Omental fat pad (tissue), 4 donors: ENCODE results near the gene ENTHD1. TPM values are rescaled to one million over a fixed set of nuclear protein-coding genes. Genes with fewer than 3 reads are reported as not detected.

Experiments used
- ATAC-seq: fragments of 150-250 bp; one replicate; pipeline ENCODE4 v1.9.1; 2016; ENCODE audit warnings: mild to moderate bottlenecking, moderate library complexity; ENCODE audit not compliant: low FRiP score
- DNase-seq: peaks from one replicate; pipeline ENCODE4 v3.0.0-alpha.2; 2019; ENCODE audit warnings: low spot score
- CTCF ChIP-seq, 3 donors: fragments of 450-650 bp; IDR thresholded peaks; one replicate each; pipeline ENCODE4 v1.5.1; 2016 to 2017; ENCODE audit warnings: antibody characterized with exemption in 3 of 3, mild to moderate bottlenecking in 3 of 3, moderate library complexity in 2 of 3
- total RNA-seq, 4 donors: library from RNA; depleted of rRNA; stranded (reverse); fragments of >200 nt; gene quantifications; one replicate each; pipeline ENCODE4 v1.1.0, GENCODE V29; 2016

Gene ENTHD1
- total RNA-seq, 4 donors from 2014 or later: not detected

DNA sequence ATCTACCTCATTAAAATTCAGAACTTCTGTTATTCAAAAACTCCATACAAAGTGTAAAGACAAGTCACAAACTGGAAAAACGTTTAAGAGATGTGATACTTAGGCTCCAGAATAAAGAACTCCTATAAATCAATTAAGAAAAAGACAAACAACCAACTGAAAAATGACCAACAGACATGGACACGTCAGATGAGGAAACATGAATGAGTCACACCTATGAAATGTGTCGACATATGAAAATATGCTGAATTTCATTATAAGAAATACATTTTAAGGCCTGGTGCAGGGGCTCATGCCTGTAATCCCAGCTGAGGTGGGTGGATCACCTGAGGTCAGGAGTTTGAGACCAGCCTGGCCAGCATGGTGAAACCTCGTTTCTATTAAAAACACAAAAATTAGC is 78.7 kb downstream of the ENTHD1 start:
- ATAC-seq: no peak
- TF ChIP-seq CTCF (IDR thresholded peaks at IDR 0.05): no peak
- no peak for DNase-seq

DNA sequence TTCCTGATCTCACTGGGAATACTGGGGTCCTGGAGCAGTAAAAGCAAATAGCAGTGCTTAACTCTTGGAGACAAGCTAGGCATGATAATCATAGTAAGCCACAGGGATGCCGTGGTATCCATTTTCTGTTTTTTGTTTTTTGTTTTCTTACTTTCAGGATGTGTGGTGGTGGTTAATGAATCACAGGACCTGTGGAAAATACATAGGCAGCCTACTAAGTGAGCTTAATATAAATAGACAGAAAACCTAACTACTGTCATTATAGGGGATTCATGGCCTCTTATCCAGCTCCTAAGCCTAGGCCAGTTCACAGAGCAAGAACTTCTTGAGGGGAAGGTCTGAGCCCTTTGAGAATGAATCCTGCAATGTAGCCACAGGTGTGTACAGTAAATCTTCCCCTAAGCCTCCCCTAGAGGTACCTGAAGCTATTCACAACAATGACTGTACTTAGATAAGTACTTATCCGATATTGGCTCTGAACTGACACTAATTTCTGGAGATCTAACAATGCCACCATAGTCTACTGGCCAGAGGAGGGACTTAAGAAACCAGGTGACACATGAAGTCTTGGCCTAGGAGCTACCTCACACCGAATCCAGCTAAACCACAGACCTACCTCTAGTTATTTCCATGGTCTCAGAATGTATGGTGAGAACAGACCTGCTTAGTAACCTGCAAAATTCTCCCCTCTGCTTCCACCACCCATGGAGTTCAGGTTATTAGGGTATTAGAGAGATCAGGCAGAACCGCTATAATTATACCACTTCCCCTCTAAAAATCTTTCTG is 83.6 kb downstream of the ENTHD1 start:
- DNase-seq: no peak
- ATAC-seq: no peak
- no peak for TF ChIP-seq CTCF (IDR thresholded peaks at IDR 0.05)

- DNase-seq (no peak), ATAC-seq (no peak)
- TF ChIP-seq CTCF (IDR thresholded peaks at IDR 0.05): no peak
Measured at GRCh38 chr22:39808081-39808480, 85.5 kb downstream of the ENTHD1 start.

DNA sequence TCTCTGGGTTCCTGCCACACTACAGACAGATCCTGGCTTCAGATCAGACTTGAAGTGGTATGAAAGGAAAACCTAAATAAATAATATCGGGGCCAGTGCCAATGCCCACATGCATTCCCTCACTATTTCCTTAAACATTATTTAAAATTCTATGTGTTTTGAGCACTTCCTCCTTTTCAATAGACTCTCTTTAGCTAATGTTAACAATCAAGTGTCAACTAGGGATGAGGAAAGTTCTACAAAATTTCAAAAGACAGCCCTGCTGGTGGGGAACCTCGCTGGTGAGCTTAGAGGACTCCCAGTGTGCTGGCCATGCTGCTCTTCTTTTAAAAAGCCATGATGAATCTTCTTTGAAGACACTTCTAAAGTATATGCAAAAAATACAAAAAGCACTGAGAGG is 87.5 kb downstream of the ENTHD1 start:
- TF ChIP-seq CTCF (IDR thresholded peaks at IDR 0.05): no peak
- ATAC-seq (no peak), DNase-seq (no peak)

- TF ChIP-seq CTCF (IDR thresholded peaks at IDR 0.05): no peak
- no peak for DNase-seq
- no peak for ATAC-seq
Measured at GRCh38 chr22:39805117-39805516, 88.4 kb downstream of the ENTHD1 start.

- ATAC-seq: no peak
- no peak for TF ChIP-seq CTCF (IDR thresholded peaks at IDR 0.05)
- no peak for DNase-seq
Measured at GRCh38 chr22:39802682-39803081, 90.9 kb downstream of the ENTHD1 start.
